ENCODE data around the gene ABCC1.
"Not testable (repeated sequence)": the region's sequence is repeated elsewhere in the genome, so short reads cannot be mapped to it uniquely, and the experiment has no call there.

The ABCC1 gene

DNA sequence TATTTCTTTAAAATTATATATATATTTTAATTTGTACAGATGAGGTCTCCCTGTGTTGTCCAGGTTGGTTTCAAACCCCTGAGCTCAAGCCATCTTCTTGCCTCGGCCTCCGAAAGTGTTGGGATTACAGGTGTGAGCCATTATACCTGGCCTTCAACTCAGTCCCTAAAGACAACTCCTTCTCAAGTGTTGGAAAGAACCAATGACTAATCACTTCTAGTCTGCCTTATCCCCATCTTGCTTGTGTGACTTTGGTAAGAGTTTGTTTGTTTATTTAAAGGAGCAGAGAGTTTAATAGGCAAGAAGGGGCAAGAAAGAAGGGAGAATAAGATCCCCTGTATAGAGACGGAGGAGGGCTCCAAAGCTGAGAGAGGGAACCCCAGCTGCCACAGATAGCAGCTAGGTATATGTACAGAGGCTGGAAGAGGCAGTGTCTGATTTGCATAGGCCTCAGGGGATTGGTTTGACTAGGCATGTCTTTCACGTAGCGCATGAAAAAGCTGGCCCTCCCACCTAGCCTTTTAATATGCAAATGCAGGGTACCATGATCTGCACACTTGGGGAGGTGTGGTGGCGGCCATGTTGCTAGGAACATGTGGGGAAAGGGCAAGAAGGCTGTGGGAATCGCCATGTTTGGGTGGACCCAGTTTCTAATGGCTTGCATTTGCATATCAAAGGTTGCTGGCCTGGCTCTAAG is 21.5 kb downstream of the ABCC1 start:
- DNase-seq: no peak

DNA sequence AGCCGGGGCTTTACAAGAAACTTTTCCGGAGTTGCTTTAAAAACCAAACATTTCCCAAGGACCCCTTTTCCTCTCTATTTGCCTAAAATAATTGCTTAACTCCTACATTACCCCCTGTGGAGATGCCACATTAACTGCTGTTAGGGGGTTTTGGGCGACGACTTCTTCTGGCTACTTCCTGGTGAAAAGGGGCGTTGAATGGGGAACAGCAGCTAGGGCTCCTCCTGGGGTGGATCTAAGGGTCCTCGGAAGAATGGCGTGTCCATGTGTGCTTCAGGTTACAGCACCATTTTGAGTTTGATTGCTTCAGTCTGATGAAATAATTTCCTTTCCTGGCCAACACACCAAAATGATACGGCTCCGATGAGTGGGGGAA is 22.0 kb downstream of the ABCC1 start:
- DNase-seq: no peak

DNA sequence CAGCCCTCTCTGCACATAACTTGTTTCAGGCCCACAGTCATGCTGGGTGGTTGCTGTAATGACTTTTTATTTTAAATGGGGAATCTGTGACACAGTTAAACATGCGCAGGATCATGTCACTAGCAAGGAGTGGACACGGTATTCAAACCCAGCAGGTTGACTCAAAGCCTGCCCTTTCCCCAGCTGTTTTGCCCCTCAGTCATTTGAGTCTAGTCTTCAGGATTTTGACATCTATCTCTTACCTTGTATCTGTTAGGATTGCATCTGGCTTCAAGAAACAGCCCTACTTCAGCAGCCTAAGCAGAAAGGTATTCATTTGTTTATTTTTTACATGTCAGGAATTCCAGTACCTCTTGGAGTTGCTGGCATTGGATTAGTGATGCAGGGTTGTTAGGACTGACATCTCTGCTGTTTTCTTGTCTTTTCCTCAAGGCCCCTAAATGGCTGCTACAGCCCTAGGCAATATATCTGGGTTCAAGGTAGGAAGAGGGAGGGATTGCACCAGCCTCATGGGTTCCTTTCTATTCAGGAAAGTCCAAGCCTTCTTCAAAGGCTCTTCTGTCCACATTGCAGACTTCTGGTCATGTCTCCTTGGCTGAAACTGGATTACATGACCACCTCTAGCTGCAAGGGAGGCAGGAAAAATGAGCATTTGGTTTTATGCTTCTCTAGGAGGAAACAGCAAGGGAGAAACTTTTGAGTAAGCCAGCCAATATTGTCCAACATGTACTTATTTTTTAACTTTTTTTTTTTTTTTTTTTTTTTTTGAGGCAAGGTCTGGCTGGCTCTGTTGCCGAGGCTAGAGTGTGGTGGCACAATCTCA is 22.8 kb downstream of the ABCC1 start:
- no peak for DNase-seq

DNA sequence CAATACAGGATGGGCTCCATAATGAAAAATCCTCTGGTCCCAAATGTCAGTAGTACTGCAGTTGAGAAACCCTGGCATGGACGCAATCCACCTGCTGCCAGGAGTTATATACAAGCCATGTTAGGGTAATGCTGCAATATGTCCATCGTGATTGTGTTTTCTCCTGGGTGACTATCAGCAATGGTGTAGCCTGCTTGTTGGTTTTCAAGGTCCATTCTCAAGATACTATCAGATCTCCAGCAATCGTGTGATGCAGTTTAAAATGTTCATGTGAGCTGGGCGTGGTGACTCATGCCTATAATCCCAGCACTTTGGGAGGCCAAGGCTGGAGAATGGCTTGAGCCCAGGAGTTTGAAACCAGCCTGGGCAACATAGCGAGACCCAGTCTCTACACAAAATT is 24.0 kb downstream of the ABCC1 start:
- DNase-seq: no peak

DNA sequence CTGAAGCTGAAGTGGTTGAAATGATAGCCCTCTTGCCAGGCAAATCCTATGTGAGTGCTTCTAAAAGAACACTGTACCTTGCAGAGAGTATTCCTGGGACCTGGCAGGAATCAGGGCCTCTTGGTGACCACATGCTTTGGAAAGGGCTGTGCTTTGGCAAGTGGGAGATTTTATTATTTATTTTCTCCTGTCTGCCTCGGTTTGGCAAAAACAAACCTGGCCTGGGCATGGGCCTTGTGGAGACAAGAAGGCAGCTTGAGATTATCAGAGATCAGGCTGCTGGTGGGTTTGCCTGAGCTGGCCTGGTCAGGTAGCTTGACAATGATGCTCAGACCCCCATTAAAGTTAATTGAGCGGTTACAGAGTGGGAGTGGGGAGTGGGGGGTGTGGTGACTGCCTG is 24.6 kb downstream of the ABCC1 start:
- DNase-seq: no peak

DNA sequence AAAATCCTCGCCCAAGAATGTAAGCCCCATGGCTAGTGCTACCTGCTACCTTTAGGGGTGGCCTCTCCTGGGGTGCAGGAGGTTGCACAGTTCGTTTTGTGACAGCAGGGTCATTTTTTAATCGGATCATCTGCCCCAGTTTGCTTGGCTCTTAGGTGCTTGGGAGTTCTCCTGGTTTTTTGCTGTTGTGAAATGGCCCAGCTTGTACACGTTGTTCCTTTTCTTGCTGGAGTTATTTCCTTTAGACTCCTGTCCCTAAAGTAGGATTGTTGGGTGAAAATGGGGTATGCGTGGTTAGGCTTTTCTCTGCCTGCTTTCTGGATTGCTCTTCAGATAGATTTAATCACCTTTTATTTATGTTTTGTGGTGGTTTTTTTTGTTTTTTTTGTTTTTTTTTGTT is 25.8 kb downstream of the ABCC1 start:
- DNase-seq: no peak

DNA sequence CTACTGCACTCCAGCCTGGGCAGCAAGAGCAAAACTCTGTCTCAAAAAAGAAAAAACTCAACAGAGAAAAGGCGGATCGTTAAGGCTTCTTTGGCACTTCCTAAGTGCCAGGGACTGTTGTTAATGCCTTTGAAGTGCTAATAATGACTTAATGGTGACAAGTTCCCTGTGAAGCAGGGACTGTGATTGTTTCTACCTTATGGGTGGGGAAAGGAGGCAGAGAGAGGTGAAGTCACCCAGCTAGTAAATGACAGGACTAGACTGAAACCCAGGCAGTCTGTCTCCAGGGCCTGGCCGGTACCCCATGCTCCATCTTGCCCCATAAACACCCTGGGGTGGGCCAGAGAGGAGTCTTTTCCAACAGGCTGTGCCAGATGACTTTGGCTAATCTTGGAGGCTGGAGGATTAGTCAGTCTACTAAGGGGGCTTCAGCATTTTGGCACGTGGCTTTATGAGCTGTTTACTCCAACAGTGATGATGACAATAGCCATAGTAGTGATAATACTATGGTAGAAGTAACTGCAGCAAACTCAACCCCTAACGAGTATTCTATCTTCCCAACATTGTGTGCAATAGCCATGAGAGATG is 26.9 kb downstream of the ABCC1 start:
- no peak for DNase-seq

DNA sequence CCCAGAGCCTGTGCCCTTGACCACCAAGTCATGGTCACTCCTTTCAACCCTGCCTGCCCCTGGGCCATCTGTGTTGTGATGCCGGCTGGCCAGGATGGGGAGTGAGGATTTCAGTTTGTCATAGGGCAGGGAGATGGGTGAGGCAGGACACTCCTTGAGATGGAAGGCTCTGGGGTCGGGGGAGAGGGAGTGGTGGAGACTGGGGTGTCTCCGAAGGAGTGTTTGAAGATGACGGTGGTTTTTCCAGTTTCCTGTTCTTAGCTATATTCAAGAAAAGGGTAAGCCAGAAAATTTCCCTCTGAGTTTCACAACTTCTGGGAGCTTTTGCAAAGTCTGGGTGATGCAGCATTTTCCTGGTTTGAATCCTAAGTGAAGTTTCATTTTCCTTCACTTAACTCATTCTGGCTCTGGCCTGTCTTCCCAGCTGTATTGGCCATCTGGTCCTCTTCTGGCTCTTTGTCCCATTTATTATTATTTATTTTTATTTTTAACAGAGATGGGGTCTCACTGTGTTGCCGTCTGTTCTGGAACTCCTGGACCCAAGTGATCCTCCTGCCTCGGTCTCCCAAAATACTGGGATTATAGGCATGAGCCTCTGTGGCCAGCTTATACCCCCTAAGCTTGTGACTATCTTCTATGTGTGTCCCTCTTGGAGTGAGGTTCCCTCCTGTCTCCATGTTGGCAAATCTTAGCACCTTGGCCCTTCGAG is 27.7 kb downstream of the ABCC1 start:
- DNase-seq: no peak

DNA sequence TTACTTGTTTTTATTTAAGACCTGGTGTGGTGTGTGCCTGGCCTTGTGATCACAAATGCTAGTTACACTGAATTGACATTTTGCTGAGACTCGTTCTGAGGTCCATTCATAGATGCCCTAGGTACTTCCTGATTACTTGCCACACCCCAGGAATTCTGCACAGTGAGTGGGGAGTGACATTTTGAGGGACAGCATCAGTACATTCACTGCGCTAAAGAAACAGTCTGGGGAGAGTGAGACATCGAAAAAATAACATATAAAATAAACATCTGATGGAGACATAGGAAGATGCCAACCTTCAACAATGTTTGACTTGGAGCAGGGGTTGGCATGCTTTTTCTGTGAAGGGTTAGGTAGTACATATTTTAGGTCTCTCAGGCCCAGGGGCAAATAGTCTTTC is 30.4 kb downstream of the ABCC1 start:
- no peak for DNase-seq

DNA sequence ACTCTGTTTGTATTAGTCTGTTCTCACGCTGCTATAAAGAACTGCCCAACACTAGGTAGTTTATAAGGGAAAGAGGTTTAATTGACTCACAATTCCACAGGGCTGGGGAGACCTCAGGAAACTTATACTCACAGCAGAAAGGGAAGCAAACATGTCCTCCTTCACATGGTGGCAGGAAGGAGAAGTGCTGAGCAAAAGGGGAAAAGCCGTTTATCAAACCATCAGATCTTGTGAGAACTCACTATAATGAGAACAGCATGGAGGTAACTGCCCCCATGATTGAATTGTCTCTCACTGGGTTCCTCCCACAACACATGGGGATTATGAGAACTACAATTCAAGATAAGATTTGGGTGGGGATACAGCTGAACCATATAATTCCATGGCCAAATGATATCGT is 30.9 kb downstream of the ABCC1 start:
- DNase-seq: no peak

DNA sequence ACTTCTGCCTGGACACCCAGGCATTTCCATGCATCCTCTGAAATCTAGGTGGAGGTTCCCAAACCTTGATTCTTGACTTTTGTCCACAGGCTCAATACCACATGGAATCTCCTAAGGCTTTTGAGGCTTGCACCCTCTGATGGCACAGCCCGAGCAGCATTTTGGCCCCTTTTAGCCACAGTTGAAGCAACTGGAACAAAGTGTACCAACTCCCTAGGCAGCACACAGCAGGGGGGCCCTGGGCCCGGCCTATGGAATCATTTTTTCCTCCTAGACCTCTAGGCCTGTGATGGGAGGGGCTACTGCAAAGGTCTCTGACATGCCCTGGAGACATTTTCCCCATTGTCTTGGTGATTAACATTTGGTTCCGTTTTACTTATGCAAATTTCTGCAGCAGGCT is 32.0 kb downstream of the ABCC1 start:
- no peak for DNase-seq

DNA sequence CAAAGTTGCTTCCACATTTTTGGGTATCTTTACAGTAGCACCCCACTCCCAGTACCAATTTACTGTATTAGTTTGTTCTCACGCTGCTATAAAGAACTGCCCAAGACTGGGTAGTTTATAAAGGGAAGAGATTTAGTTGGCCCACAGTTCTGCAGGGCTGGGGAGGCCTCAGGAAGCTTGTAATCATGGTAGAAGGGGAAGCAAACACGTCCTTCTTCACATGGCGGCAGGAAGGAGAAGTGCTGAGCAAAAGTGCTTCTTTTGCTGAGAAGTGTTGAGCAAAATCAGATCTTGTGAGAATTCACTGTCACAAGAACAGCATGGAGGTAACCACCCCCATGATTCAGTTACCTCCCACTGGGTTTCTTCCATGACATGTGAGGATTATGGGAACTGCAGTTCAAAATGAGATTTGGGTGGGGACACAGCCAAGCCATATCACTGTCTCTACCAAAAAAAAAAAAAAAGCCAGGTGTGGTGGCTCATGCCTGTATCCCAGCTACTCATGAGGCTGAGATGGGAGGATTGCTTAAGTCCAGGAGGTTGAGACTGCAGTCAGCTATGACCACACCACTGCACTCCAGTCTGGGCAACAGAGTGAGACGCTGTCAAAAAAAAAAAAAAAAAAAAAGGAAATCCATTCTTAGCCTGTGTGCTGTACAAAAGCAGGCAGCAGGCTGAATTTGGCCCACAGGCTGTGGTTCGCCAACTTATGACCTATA is 32.9 kb downstream of the ABCC1 start:
- DNase-seq: not testable (repeated sequence)

DNA sequence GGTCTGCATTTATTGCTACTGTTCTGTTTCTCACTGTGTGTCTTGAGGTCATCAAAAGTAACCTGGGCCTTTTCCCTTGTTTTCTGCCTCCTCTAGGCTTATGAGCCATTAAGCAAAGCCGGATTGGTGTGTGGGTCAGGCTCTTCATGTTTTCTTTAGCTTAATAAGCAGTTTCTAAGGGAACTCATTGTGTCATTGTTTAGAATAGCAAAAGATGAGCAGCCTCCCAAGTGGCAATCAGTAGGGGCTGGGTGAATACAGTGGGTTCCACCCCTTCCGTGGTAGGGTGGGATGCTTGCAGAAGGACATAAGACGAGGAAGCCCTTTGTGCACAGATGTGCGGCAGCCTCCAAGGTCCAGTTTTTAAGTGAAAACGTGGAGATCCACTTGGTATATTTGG is 34.5 kb downstream of the ABCC1 start:
- no peak for DNase-seq

DNA sequence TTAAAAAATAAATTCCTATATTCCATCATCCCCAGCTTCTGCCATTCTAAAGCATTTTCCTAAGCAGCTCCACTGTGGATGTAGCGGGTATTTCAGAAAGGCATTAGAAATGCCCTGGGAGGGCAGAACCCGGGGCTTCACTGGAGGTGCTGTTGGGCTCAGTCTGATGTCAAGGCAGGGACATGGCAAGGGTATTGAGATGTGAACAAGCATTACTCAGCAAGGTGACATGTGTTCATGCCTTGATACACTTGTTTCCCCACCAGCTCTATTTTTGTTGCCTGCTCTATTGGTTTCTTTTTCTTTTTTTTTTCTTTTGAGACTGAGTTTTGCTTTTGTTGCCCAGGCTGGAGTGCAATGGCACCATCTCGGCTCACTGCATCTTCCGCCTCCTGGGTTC is 35.7 kb downstream of the ABCC1 start:
- no peak for DNase-seq

DNA sequence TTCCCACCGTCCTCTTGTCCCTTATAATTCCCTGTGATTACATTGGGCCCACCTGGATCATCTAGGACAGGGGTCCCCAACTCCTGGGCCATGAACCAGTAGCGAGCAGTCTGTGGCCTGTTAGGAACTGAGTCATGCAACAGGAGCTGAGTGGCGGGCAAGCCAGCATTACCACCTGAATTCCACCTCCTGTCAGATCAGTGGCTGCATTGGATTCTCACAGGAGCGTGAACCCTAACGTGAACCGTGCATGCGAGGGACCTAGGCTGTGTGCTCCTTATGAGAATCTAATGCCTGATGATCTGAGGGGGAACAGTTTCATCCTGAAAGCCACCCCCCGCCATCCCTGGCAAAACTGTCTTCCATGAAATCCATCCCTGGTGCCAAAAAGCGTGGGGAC is 36.8 kb downstream of the ABCC1 start:
- DNase-seq: no peak

DNA sequence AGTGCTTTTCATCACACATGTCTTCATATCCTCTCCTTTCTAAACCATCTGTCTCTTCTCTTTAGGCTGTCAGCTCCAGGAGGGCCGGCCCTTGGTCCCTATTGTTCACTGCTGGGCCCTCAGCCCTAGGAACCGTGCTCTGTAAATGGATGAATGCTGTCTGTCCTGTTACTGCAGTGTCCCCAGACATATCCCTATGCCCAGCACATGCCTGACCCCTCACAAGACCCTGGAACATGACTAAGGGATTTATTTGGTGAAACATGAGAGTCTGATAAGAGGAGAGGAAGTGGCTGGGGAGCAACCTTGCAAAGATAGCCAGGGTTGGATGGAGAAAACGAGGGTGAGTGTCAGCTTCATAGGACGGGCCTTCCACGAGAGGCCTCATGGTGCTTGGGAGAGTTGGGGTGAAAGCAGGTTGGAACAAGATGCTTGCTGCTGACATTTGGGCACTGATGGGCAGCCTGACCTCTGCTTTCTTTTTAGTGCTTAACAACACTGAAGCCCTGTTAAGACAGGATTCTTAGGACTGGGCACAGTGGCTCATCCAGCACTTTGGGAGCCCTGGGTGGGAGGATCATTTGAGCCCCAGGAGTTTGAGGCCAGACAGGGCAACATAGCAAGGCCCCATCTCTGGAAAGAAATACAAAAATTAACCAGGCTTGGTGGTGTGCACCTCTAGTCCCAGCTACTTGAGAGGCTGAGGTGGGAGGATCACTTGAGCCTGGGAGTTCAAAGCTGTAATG is 39.0 kb downstream of the ABCC1 start:
- DNase-seq: no peak

DNA sequence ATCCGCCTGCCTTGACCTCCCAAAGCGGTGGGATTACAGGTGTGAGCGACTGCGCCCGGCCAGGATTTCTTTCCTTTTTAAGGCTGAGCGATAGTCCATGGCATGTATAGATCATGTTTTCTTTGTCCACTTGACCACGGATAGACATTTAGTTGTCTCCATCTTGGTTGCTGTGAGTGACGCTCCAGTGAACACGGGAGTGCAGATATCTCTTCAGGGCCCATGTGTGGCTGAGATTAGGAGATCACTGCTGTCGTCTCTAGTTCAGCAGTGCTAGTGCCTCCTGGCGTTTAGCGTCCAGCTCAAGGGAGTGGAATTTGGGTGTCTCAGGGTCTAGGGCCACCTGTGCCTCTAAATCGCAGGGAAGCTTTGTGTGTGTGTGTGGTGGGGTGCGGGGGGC is 41.5 kb downstream of the ABCC1 start:
- DNase-seq: no peak

DNA sequence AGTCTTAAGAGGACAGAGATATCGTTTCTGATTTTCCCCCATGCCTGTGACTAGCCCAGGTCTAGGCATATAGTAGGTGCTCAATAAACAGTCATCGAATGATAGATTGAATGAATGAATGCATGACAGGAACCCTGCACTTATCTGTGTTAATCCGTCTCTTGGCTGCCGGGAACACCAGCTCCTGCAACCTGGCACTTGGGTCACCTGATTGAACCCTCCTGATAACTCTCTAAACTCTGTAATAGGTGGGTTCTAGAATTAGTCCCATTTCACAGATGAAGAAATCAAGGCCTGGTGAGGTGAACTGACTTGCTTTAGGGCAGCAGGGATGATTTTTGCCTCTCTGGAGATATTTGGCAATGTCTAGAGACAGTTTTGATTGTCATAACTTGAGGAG is 43.7 kb downstream of the ABCC1 start:
- no peak for DNase-seq

DNA sequence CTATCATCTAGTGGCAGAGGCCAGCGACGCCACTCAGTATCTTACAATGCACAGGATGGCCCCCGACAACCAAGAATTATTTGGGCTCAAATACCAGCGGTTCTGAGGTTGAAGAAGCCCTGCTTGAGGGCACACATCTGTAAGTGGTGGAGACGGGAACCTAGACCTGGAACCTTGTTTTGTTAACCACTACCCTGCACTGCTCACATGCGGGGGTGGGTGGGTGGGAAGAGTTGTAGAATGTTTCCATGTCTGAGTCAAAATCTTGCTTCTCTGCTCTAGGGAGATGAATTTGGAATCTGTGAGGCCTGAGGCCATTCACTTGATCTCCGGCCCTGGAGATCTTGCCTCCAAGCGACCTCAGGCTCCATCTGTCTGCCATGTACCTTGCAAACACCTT is 44.1 kb downstream of the ABCC1 start:
- DNase-seq: no peak

DNA sequence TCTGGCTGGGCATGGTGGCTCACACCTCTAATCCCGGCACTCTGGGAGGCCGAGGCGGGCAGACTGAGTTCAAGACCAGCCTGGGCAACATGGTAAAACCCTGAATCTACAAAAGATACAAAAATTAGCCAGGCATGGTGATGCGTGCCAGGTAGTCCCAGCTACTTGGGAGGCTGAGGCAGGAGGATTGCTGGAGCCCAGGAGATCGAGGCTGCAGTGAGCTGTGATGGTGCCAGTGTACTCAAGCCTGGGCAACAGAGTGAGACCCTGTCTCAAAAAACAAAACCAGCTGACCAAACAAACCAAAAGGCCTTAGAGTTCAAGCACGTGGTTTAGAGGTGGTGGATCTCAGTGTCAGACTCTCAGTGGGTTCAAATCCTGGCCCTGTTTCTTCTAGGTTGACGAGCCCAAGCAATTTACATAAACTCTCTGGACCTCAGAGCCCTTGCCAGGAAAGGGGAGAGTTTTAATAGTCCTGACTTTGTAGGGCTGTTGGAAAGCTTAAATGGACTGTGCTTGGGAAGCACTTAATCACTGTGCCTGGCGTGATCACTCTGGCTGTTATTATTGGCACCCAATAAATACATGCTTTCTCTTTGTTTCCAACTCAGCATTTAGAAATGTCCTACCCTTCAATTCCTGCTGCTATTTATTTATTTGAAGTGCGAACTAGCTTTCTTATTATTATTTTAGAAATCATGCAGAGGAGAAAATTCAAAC is 44.7 kb downstream of the ABCC1 start:
- no peak for DNase-seq

DNA sequence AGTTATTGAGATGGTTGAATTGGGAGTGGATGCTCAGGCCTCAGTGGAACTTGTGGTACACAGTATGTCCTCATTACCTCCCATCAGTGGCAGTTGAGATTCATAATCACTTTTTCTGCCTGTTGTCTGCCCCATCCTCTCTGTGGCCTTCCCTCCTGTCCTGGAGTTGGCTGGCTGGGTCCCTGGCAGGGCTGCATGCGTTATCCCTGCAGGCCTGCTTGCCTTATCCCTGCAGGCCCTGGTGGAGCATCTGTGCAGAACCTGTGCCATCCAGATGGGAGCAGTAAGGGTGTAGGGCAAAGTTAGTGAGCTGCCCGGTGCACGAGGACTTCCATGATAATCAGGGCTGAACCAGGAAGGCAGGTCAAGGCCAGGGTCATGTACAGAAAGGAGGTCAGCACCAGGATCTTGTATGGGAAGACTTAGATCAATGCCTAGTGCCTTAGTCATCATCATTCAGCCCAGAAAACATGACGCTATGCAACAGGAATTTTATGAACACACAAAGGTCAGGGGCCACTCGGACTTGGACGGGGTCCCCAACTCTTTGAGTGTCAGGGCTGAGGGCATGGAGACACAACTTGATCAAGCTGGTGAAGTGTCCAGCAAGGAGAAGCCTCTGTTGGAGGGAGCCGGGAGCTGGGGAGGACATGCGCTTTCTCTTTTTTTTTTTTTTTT is 47.2 kb downstream of the ABCC1 start:
- DNase-seq: no peak

Measured in activated CD8-positive, alpha-beta memory T cell treated with anti-CD3 and anti-CD28 coated beads for 24 hours (primary cell).